Esophagus muscularis mucosa (tissue), 4 donors: Measurements from ENCODE around the gene FBXL4. TPM values are rescaled to one million over a fixed set of nuclear protein-coding genes. Genes with fewer than 3 reads are reported as not detected.

Experiments used
- DNase-seq: peaks from one replicate; pipeline ENCODE4 v3.0.0-alpha.2; 2017; ENCODE audit errors: extremely low spot score
- H3K27ac ChIP-seq, 4 donors: fragments of 200-600 bp; sonication (generic); replicated peaks in 1 of 4; 1 replicate in 3 of 4; 2 replicates in 1 of 4; pipeline ENCODE4 v1.5.1; 2016 to 2019; ENCODE audit warnings: mild to moderate bottlenecking in 1 of 4
- H3K27me3 ChIP-seq, 4 donors: fragments of 200-600 bp; sonication (generic); one replicate each; pipeline versions ENCODE4 v1.5.1 to v1.6.0; 2016 to 2019
- H3K36me3 ChIP-seq, 4 donors: fragments of 200-600 bp; sonication (generic); one replicate each; pipeline ENCODE4 v1.5.1; 2016 to 2019
- H3K4me1 ChIP-seq, 4 donors: fragments of 200-600 bp; sonication (generic); one replicate each; pipeline ENCODE4 v1.5.1; 2016 to 2019
- H3K4me3 ChIP-seq, 4 donors: fragments of 200-600 bp; sonication (generic); 1 replicate in 2 of 4; 2 replicates in 2 of 4; pipeline ENCODE4 v1.5.1; 2016 to 2019; ENCODE audit warnings: mild to moderate bottlenecking in 4 of 4, moderate library complexity in 1 of 4
- H3K9me3 ChIP-seq, 4 donors: fragments of 200-600 bp; sonication (generic); 1 replicate in 3 of 4; 2 replicates in 1 of 4; pipeline ENCODE4 v1.5.1; 2016 to 2019
- CTCF ChIP-seq, 3 experiments: fragments of 200-600 bp in 2 of 3; fragments of 450-650 bp in 1 of 3; sonication (generic) in 2 of 3; IDR thresholded peaks; one replicate each; pipeline ENCODE4 v1.5.1; 2017 to 2019; ENCODE audit warnings: antibody characterized with exemption in 3 of 3, mild to moderate bottlenecking in 2 of 3, moderate library complexity in 1 of 3
- EP300 ChIP-seq: sonication (generic); formaldehyde crosslinking; IDR thresholded peaks from one replicate; pipeline ENCODE4 v1.6.1; 2017; ENCODE audit warnings: antibody characterized with exemption
- POLR2A ChIP-seq: fragments of 450-650 bp; IDR thresholded peaks from one replicate; pipeline ENCODE4 v1.6.1; 2017; ENCODE audit warnings: antibody characterized with exemption, moderate library complexity, mild to moderate bottlenecking, low read depth
- POLR2AphosphoS5 ChIP-seq, 2 donors: sonication (generic); formaldehyde crosslinking; IDR thresholded peaks; one replicate each; pipeline ENCODE4 v1.6.1; 2017; ENCODE audit warnings: antibody characterized with exemption in 2 of 2
- WGBS: methylation state at CpG from one replicate; pipeline ENCODE4 v1.1.5; 2018; 5-methylcytosine and 5-hydroxymethylcytosine counted together
- intact Hi-C: fragments of 100-400 bp; cut with DNase I; formaldehyde crosslinking; loops from one replicate; pipeline ENCODE4 v1.15.1; 2023
- total RNA-seq, 4 donors: library from RNA; depleted of rRNA; stranded (reverse); fragments of >200 nt; gene quantifications; one replicate each; pipeline versions ENCODE4 v1.1.0 to v1.2.1, GENCODE V29; 2016

FBXL4 gene
- total RNA-seq, 4 donors from 2014 or later: 11.8 to 17.8 (median 15.6) TPM

- peak; percentile 93 for DNase-seq
- intact Hi-C loops: no loop called here
- H3K4me1 ChIP-seq: peaks cover 25 to 54% (median 41%) of the 10 kb centered on the region in 4 donors
- no peak for TF ChIP-seq EP300
- TF ChIP-seq POLR2AphosphoS5 (IDR thresholded peaks at IDR 0.05): peak in 1 of 2 donors; percentile 19
- TF ChIP-seq CTCF (IDR thresholded peaks at IDR 0.05): peak; percentile 61 to 81 (median 69)
- no peak for TF ChIP-seq POLR2A
- no peaks in the 10 kb centered on the region for H3K9me3 ChIP-seq
- H3K36me3 ChIP-seq: no peaks in the 10 kb centered on the region
- H3K27me3 ChIP-seq: peaks cover 4 to 91% (median 74%) of the 10 kb centered on the region in 4 donors
- H3K27ac ChIP-seq: no peak overlapping the region
- WGBS: 1% methylated on average over 34 of the region's 50 CpGs
- H3K4me3 ChIP-seq: peak overlapping the region; percentile 31 to 45 (median 44)
These were observed 102.3 kb downstream of the FBXL4 start for GRCh38 chr6:98845211-98846020.

GRCh38 chr6:98844244-98845210 is 103.2 kb downstream of the FBXL4 start:
- 5% methylated on average over 50 of the region's 51 CpGs for WGBS
- Histone ChIP-seq H3K27me3 (peaks cover 4 to 100% (median 81%) of the 10 kb centered on the region in 4 donors), H3K36me3 (no peaks in the 10 kb centered on the region), H3K9me3 (no peaks in the 10 kb centered on the region), H3K27ac (no peak overlapping the region), H3K4me3 (peak overlapping the region; percentile 31 to 45 (median 44)), H3K4me1 (peaks cover 25 to 54% (median 41%) of the 10 kb centered on the region in 4 donors)
- DNase-seq: no peak
- TF ChIP-seq POLR2A: no peak
- TF ChIP-seq CTCF (IDR thresholded peaks at IDR 0.05): no peak
- no peak for TF ChIP-seq POLR2AphosphoS5 (IDR thresholded peaks at IDR 0.05)
- TF ChIP-seq EP300: no peak
- intact Hi-C loops: no loop called here

- TF ChIP-seq EP300: no peak
- TF ChIP-seq CTCF (IDR thresholded peaks at IDR 0.05): no peak
- no peak for TF ChIP-seq POLR2A
- Histone ChIP-seq H3K27ac (no peak overlapping the region), H3K4me3 (no peak overlapping the region), H3K36me3 (no peaks in the 10 kb centered on the region), H3K9me3 (no peaks in the 10 kb centered on the region), H3K27me3 (peaks cover 4 to 100% (median 89%) of the 10 kb centered on the region in 4 donors), H3K4me1 (peaks cover 25 to 54% (median 41%) of the 10 kb centered on the region in 4 donors)
- intact Hi-C loops: no loop called here
- no peak for DNase-seq
- WGBS: 14% methylated on average over 23 of the region's 53 CpGs
These were observed 104.2 kb downstream of the FBXL4 start for GRCh38 chr6:98843271-98844243.
